ENCODE data around the gene AFM.
"Not testable (repeated sequence)": the region's sequence is repeated elsewhere in the genome, so short reads cannot be mapped to it uniquely, and the experiment has no call there.

Gene AFM

GRCh38 chr4:73507541-73507940 lies 26.0 kb downstream of the AFM start:
- no peak for DNase-seq (ENCODE audit: low spot score)

GRCh38 chr4:73508651-73509050 lies 27.1 kb downstream of the AFM start:
- DNase-seq (ENCODE audit: low spot score): no peak

DNA sequence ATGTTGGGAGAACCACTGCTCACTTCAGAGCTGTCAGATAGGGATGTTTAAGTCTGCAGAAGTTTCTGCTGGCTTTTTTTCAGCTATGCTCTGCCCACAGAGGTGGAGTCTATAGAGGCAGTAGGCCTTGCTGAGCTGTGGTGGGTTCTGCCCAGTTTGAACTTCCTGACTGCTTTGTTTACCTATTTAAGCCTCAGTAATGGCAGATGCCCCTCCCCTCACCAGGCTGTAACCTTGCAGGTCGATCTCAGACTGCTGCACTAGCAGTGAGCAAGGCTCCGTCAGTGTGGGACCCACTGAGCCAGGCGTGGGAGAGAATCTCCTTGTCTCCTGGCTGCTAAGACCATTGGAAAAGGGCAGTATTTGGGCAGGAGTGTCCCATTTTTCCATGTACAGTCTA lies 36.8 kb downstream of the AFM start:
- no peak for DNase-seq (ENCODE audit: low spot score)

DNA sequence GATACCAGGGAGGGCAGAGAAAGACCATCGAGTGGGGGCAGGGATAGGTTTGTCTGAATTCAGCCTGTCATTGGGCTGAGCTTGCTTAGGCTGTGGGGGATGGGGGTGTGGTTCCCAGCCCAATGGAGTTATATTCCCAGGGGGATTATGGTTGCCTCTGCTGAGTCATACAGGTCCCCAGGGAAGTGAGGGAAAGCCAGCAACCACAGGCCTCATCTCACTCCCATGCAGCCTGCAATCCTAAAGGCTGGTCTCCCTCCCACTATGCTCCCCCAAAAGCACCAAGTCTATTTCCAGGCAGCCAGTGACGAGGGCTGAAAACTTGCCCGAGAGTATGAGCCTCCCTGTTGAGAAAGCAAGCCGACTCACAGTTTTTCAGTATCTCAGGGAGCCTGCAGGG lies 39.3 kb downstream of the AFM start:
- DNase-seq (ENCODE audit: low spot score): no peak

- no peak for DNase-seq (ENCODE audit: low spot score)
Observed at GRCh38 chr4:73523126-73523525, 41.6 kb downstream of the AFM start.

- DNase-seq (ENCODE audit: low spot score): no peak
Observed at GRCh38 chr4:73525611-73526010, 44.1 kb downstream of the AFM start.

- no peak for DNase-seq (ENCODE audit: low spot score)
Observed at GRCh38 chr4:73527196-73527595, 45.7 kb downstream of the AFM start.

GRCh38 chr4:73528171-73528570 lies 46.6 kb downstream of the AFM start:
- DNase-seq (ENCODE audit: low spot score): no peak

DNA sequence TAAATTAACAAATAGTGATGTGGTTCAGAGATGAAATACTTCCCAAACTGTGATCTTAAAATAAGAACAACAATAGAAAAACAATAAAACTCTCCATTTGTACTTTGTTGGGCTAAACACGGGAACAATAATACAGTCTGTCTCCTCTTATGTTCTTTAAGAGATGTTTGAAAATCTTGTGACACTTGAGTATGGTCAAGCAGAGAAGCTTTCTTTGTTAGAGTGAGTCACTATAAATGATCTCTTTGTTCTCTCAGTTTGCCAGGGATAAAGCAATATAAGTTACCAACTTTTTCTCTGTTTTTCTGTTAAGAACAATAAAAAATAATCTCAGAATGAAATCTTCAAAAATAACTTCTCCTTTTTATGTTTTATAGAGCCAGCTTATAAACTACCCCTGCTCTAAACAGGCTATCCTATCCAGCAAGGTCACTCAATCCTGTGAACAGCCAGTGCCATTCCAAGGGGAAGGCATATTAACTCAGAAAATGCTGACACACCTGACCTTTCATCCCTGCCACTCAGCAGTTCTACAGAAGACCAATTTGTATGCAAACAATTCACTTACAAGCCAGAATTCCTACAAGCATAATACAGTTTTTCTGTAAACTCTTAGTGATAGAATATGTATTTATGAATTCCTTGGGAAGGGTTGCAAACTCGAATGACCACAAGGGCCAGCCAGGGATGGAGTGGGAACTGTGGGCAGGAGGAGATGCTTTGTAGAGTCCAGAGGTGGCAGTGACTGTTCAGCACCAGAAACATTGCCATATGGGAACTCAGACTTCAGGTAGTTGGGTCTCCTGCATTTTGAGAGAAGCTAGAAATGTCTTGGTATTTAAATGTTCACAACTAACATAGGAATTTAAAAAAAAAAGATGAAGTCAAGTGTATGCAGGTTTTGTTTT lies 52.2 kb downstream of the AFM start:
- DNase-seq (ENCODE audit: low spot score): no peak

DNA sequence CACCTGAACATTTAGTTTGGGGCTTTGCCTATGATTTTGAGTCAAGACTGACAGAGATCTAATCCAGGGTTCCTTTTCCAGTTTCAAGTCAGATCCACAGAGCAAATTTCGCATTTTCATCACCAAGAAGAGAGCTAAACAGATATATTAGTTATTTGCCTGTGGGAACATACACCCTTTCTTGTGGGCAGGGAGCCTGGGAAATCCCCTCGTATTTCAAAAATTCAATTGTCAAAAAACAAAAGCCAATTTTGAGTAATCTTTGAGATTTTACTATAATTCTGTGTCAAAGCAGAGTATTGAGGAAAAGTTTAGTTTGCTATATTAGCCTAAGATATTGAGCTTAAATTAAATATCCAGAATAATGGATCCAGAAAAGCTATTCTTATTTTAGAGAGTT lies 56.6 kb downstream of the AFM start:
- DNase-seq (ENCODE audit: low spot score): no peak

GRCh38 chr4:73539386-73539785 lies 57.8 kb downstream of the AFM start:
- no peak for DNase-seq (ENCODE audit: low spot score)

DNA sequence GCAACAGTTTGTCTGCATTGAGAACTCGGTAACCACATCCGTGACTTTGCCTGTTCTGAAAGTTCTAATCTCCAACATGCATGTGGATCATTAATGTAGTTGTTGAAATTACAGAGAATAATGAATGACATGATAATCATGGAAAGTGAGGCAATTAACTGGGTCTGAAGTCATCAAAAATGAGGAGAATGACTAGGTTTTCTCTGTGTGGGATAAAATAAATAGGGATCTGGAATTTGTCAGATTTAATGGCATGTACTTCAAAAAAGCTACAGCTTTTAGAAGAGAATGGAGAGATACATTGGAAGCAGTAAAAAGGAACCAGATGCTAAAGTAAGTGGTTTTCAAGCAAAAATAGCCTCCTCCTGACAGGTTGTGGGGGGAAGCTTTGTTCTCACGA lies 59.3 kb downstream of the AFM start:
- no peak for DNase-seq (ENCODE audit: low spot score)

DNA sequence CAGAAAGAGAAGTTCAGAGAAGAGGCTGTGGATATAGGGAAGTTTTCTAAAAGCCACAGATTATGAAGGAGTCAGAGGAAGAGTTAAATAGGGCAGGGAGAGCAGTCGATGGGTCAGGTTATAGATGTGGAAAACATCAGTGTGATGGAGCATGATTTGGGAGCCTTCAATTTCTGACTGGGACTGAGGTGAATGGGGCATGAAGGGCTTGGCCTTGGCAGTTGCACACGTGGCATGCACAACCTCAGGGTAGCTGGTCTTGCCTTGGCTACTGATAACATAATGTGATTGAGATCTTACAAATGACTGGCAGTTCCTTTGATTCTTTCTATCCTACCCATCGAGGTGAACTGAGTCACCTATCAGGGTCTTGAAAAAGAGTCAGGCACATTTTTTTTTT lies 59.7 kb downstream of the AFM start:
- DNase-seq (ENCODE audit: low spot score): no peak

DNA sequence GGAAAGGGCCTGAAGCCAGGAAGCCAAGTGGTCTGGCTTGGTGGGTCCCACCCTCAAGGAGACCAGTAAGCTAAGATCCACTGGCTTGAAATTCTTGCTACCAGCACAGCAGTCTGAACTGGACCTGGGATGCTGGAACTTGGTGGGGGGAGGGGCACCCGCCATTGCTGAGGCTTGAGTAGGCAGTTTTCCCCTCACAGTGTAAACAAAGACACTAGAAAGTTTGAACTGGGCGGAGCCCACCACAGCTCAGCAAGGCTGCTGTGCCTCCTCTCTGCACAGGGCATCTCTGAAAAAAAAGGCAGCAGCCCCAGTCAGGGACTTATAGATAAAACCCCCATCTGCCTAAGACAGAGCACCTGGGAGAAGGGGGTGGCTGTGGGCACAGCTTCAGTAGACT lies 63.1 kb downstream of the AFM start:
- DNase-seq (ENCODE audit: low spot score): no peak

GRCh38 chr4:73550865-73551264 lies 69.3 kb downstream of the AFM start:
- not testable (repeated sequence) for DNase-seq (ENCODE audit: low spot score)
